A549 (cell line): ENCODE measurements around the gene PDZD2.

Experiments used
- CEBPB ChIP-seq, 2 experiments: fragments of >200 bp in 1 of 2; sonication (Bioruptor Twin) in 1 of 2; formaldehyde crosslinking in 1 of 2; IDR thresholded peaks; 2 replicates each; pipeline ENCODE4 v1.6.1; 2012 to 2016
- FOSL2 ChIP-seq, 2 experiments: fragments of 450-650 bp in 1 of 2; fragments of >200 bp in 1 of 2; sonication (Bioruptor Twin) in 1 of 2; formaldehyde crosslinking; IDR thresholded peaks; 2 replicates each; pipeline versions ENCODE4 v1.5.0 to v1.6.1; 2016 to 2020; ENCODE audit warnings: mild to moderate bottlenecking in 1 of 2, moderate library complexity in 1 of 2
- HOXA7 ChIP-seq: fragments of 250-450 bp; sonication (Bioruptor Pico); IDR thresholded peaks from 2 replicates; pipeline ENCODE4 v1.5.0; 2020; ENCODE audit warnings: mild to moderate bottlenecking, moderate library complexity
- KDM1A ChIP-seq: fragments of 200-600 bp; sonication (generic); IDR thresholded peaks from 2 replicates; pipeline ENCODE4 v1.6.1; 2016; ENCODE audit warnings: low read depth, mild to moderate bottlenecking
- NR3C1 ChIP-seq: fragments of >200 bp; sonication (Bioruptor Twin); formaldehyde crosslinking; IDR thresholded peaks from 3 replicates; pipeline ENCODE4 v1.6.1; 2017
- POLR2A ChIP-seq: IDR thresholded peaks from 2 replicates; pipeline ENCODE4 v1.6.1; 2012; ENCODE audit warnings: mild to moderate bottlenecking, low read length
- RAD21 ChIP-seq, 2 experiments: fragments of >200 bp in 1 of 2; sonication (Bioruptor Twin) in 1 of 2; formaldehyde crosslinking in 1 of 2; IDR thresholded peaks in 1 of 2; conservative IDR thresholded peaks in 1 of 2; 2 replicates in 1 of 2; 3 replicates in 1 of 2; pipeline ENCODE4 v1.6.1; 2012 to 2018; ENCODE audit warnings: inconsistent platforms in 1 of 2
- SMC3 ChIP-seq: fragments of >200 bp; sonication (Bioruptor Twin); formaldehyde crosslinking; IDR thresholded peaks from 3 replicates; pipeline ENCODE4 v1.6.1; 2018; ENCODE audit warnings: inconsistent platforms
- TF ChIP-seq, protein P1 (sequence below): fragments of >200 bp; sonication (Bioruptor Twin); formaldehyde crosslinking; IDR thresholded peaks from 3 replicates; pipeline ENCODE4 v1.5.1; 2016
- TF ChIP-seq, protein P2 (sequence below): fragments of >200 bp; sonication (Bioruptor Twin); formaldehyde crosslinking; IDR thresholded peaks from 3 replicates; pipeline ENCODE4 v1.6.1; 2016

DNA sequence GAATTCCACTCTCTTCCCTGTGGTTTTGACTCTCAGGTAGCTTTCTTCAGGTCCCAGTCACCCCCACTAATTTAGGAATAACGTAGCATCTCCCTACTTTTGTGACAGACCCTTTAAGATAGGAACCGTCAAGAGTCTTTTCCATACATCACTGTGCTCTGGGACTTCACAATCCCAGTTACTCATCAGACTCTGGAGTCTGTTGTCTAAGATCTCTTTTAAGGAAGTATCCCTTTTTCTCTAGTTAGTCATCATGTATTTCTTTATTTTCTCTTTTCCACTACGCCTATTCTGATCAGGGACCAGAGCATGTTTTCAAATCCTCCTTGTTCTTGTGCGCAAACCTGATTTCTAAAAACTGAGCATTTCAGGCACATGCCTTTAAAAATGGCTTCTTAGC lies 392.2 kb downstream of the PDZD2 start:
- TF ChIP-seq HOXA7 (CRISPR knock-in tag), result no peak
- TF ChIP-seq, protein P1, sequence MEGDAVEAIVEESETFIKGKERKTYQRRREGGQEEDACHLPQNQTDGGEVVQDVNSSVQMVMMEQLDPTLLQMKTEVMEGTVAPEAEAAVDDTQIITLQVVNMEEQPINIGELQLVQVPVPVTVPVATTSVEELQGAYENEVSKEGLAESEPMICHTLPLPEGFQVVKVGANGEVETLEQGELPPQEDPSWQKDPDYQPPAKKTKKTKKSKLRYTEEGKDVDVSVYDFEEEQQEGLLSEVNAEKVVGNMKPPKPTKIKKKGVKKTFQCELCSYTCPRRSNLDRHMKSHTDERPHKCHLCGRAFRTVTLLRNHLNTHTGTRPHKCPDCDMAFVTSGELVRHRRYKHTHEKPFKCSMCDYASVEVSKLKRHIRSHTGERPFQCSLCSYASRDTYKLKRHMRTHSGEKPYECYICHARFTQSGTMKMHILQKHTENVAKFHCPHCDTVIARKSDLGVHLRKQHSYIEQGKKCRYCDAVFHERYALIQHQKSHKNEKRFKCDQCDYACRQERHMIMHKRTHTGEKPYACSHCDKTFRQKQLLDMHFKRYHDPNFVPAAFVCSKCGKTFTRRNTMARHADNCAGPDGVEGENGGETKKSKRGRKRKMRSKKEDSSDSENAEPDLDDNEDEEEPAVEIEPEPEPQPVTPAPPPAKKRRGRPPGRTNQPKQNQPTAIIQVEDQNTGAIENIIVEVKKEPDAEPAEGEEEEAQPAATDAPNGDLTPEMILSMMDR, result no peak
- TF ChIP-seq KDM1A, result no peak
- no peak for TF ChIP-seq POLR2A
- TF ChIP-seq CEBPB (IDR thresholded peaks at IDR 0.05), result no peak
- TF ChIP-seq, protein P2, sequence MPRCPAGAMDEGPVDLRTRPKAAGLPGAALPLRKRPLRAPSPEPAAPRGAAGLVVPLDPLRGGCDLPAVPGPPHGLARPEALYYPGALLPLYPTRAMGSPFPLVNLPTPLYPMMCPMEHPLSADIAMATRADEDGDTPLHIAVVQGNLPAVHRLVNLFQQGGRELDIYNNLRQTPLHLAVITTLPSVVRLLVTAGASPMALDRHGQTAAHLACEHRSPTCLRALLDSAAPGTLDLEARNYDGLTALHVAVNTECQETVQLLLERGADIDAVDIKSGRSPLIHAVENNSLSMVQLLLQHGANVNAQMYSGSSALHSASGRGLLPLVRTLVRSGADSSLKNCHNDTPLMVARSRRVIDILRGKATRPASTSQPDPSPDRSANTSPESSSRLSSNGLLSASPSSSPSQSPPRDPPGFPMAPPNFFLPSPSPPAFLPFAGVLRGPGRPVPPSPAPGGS, result no peak
- no peak for TF ChIP-seq RAD21 (conservative IDR thresholded peaks at IDR 0.05 in 1 of 2, IDR thresholded peaks at IDR 0.05 in 1 of 2)
- TF ChIP-seq SMC3, result no peak
- TF ChIP-seq FOSL2 (IDR thresholded peaks at IDR 0.05), result no peak
- no peak for TF ChIP-seq FOSL2 (CRISPR knock-in tag; IDR thresholded peaks at IDR 0.05)
- no peak for TF ChIP-seq NR3C1
